ENCODE data around the gene TNIK.
A peak's percentile ranks its signal among the peaks of the same experiment; 100 is the strongest.
"Not testable (repeated sequence)": the region's sequence is repeated elsewhere in the genome, so short reads cannot be mapped to it uniquely, and the experiment has no call there.

The TNIK gene

GRCh38 chr3:171304498-171304897 lies 155.7 kb downstream of the TNIK start:
- not testable (repeated sequence) for DNase-seq

- not testable (repeated sequence) for DNase-seq
Observed at GRCh38 chr3:171304017-171304416, 156.2 kb downstream of the TNIK start.

GRCh38 chr3:171301998-171302397 lies 158.2 kb downstream of the TNIK start:
- DNase-seq: no peak

GRCh38 chr3:171301002-171301401 lies 159.2 kb downstream of the TNIK start:
- no peak for DNase-seq

- no peak for DNase-seq
Observed at GRCh38 chr3:171297951-171298350, 162.3 kb downstream of the TNIK start.

GRCh38 chr3:171297207-171297606 lies 163.0 kb downstream of the TNIK start:
- DNase-seq: no peak

GRCh38 chr3:171295484-171296373 lies 164.5 kb downstream of the TNIK start:
- no peak for DNase-seq

GRCh38 chr3:171293142-171293782 lies 166.9 kb downstream of the TNIK start:
- no peak for DNase-seq

- DNase-seq: no peak
Observed at GRCh38 chr3:171290680-171291079, 169.5 kb downstream of the TNIK start.

- DNase-seq: no peak
Observed at GRCh38 chr3:171289291-171289690, 170.9 kb downstream of the TNIK start.

GRCh38 chr3:171287761-171288160 lies 172.4 kb downstream of the TNIK start:
- DNase-seq: not testable (repeated sequence)

GRCh38 chr3:171286580-171287249 lies 173.5 kb downstream of the TNIK start:
- DNase-seq: peak; percentile 26

GRCh38 chr3:171285287-171285686 lies 174.9 kb downstream of the TNIK start:
- no peak for DNase-seq

GRCh38 chr3:171284308-171285075 lies 175.7 kb downstream of the TNIK start:
- no peak for DNase-seq

- no peak for DNase-seq
Observed at GRCh38 chr3:171283848-171284222, 176.4 kb downstream of the TNIK start.

- DNase-seq: no peak
Observed at GRCh38 chr3:171283183-171283847, 176.9 kb downstream of the TNIK start.

GRCh38 chr3:171282041-171282440 lies 178.2 kb downstream of the TNIK start:
- no peak for DNase-seq

GRCh38 chr3:171281256-171281992 lies 178.8 kb downstream of the TNIK start:
- no peak for DNase-seq

- no peak for DNase-seq
Observed at GRCh38 chr3:171279972-171280371, 180.2 kb downstream of the TNIK start.

- DNase-seq: no peak
Observed at GRCh38 chr3:171278299-171278590, 182.0 kb downstream of the TNIK start.

- no peak for DNase-seq
Observed at GRCh38 chr3:171277456-171278298, 182.5 kb downstream of the TNIK start.

Measured in CD4-positive, alpha-beta T cell treated with Interleukin-12 subunit alpha and Interleukin-12 subunit beta, for 1 hour (primary cell).